Choroid plexus epithelial cell (primary cell): ENCODE measurements around the gene CLNS1A.
"Not testable (repeated sequence)": the region's sequence is repeated elsewhere in the genome, so short reads cannot be mapped to it uniquely, and the experiment has no call there.

Experiments
- DNase-seq: peaks from one replicate; pipeline ENCODE4 v3.0.0-alpha.2; 2010; ENCODE audit warnings: low read depth
- H3K4me3 ChIP-seq: 2 replicates; pipeline ENCODE4 v1.5.1; 2011; ENCODE audit warnings: low read depth, mild to moderate bottlenecking, control low read depth, low read length, moderate library complexity
- TF ChIP-seq, protein P1 (sequence below): conservative IDR thresholded peaks from 2 replicates; pipeline ENCODE4 v1.5.1; 2011; ENCODE audit warnings: low read depth, mild to moderate bottlenecking, control low read depth, inconsistent platforms, low read length, moderate library complexity

CLNS1A gene

DNA sequence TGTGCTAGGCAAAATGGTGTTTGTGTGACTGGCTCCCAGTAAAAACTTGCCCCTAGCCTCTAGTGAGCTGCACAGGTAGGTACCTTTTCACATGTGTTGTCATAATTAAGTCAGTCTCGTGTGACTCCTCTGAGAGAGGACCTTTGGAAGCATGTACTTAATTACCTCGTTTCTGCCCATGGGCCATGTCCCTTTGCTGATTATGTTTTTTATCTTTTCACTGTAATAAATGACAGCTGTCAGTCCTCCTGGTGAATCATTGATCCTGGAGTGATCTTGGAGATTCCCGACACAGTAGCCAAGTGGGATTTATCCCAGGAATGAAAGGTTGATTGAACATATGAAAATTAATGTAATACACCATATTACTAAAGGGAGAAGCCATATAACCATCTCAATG lies 12.5 kb upstream of the CLNS1A start:
- TF ChIP-seq, protein P1, sequence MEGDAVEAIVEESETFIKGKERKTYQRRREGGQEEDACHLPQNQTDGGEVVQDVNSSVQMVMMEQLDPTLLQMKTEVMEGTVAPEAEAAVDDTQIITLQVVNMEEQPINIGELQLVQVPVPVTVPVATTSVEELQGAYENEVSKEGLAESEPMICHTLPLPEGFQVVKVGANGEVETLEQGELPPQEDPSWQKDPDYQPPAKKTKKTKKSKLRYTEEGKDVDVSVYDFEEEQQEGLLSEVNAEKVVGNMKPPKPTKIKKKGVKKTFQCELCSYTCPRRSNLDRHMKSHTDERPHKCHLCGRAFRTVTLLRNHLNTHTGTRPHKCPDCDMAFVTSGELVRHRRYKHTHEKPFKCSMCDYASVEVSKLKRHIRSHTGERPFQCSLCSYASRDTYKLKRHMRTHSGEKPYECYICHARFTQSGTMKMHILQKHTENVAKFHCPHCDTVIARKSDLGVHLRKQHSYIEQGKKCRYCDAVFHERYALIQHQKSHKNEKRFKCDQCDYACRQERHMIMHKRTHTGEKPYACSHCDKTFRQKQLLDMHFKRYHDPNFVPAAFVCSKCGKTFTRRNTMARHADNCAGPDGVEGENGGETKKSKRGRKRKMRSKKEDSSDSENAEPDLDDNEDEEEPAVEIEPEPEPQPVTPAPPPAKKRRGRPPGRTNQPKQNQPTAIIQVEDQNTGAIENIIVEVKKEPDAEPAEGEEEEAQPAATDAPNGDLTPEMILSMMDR: no peak
- H3K4me3 ChIP-seq: no peak overlapping the region
- DNase-seq: no peak

DNA sequence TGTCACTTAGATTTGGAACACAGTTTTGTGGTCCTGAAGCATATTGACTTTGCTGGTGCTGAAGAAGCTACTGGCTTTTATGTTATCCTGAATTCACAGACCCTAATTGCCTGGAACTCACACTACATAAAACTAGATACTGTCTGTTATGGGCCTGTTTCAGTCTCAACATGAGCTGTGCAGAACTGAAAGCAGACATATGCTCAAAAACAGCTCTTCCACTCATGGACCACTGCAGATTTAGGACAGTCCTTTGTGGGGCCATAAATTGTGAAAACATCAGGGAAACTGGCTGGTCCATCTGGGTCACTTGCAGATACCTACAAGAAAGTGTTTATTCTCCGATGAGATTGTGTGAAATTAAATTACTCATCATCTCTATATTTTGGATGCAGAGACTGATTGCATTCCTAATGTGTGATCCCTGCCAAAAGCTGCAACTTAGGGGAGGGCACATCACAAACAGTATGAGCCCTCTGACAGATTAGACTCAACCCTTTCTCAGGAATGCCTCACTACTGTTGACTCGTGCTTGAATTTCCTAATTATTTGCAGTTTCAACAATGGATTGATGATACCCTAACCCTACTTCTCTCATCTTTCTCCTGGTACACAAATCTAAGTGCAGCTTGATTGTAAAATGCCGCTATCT lies 10.2 kb upstream of the CLNS1A start:
- TF ChIP-seq, protein P1: no peak
- no peak for DNase-seq
- no peak overlapping the region for H3K4me3 ChIP-seq

DNA sequence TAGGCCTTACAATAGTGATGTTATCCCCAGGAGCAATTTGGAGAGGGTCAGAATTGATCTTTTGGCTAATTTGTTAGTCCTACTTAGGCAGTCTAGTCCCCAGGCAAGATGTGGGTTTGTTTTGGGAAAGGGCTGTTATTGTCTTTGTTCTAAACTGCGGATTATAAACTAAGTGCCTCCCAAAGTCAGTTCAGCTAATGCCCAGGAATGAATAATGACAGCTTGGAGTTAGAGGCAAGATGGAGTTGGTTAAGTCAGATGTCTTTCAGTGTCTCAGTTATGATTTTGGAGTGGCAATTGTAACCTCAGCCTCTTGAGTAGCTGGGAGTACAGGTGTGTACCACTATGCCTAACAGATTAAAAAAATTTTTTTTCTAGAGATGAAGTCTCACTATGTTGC lies 7.3 kb upstream of the CLNS1A start:
- no peak overlapping the region for H3K4me3 ChIP-seq
- TF ChIP-seq, protein P1: no peak
- DNase-seq: no peak

DNA sequence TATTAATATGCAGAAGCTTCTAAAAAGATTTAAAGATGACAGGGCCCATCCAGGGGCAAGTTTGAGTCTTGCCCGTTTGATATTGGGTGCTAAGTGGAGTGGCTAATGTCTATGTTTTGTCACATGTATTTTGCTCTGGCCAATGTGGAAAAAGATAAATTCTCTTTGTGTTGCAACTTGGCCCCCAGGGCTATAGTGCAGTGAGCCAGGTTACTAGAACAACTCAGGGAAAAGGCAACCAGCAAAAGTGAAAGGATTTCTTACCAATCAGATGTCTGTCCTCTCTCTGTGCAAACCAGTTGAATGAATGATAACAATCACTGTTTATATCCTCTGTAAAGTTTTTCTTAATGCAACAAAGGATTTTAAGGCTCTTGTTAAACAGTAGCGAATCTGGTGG lies 4.6 kb upstream of the CLNS1A start:
- TF ChIP-seq, protein P1: no peak
- H3K4me3 ChIP-seq: no peak overlapping the region
- no peak for DNase-seq

DNA sequence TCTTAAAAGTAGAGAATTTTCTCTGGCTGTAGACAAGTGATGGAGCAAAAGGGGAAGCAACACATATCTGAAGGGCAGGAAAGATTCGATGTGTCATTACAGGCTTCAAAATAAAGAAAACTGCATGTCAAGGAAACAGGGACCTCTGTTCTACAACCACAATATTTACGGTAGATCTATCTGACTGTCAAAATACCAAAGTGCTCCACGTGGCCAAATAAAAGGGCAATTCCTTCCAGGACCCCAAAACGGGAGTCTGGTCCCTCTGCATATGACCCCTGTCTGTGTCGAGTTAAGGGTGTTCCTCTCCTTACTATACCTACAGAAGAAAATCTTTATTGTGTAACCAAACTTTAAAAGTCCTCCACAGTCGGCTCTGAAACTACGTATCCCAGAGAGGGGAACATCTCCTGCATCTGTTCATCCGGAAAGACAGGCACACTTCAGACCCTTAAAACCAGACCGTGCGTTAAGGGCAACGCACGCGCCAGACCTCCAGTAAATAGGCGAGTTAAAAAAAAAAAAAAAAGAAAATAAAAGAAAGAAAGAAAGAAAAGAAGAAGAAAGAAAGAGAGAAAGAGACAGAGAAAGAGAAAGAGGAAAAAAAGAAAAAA lies 756 bp downstream of the CLNS1A start:
- TF ChIP-seq, protein P1: no peak
- peak overlapping the region; percentile 93 for H3K4me3 ChIP-seq
- DNase-seq: peak; percentile 15

GRCh38 chr11:77633926-77634325 lies 3.7 kb downstream of the CLNS1A start:
- H3K4me3 ChIP-seq: not testable (repeated sequence)
- DNase-seq: peak; percentile 35

DNA sequence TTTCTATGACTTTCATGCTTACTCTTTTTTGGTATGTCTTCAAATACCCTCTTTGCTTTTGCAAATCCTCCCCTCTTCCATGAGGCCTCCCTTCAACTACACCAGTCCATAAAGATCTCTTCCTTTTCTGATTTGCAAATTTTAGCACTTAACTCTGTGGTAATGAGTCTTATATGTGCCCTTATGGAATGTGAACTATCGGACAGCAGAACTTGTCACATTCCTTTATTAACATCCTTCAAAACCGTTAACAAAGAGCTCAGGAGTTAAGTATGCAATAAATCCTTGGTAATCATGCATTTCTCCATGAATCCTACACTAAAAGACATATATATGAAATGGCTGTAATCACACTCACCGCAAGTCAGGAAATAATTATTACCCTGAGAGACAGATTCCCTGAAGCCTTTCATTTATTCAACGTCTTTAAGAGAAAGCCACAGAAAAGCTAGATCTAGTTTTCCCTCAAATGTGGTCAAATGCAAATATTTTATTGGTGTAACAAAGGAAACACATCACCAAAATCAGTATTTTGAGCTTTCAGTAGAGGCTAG lies 7.4 kb downstream of the CLNS1A start:
- no peak overlapping the region for H3K4me3 ChIP-seq
- DNase-seq: no peak
- TF ChIP-seq, protein P1: no peak
